HepG2 (cell line): ENCODE measurements around the gene TUBA4B.

Source experiments
- CC2D1A ChIP-seq: sonication (generic); formaldehyde crosslinking; IDR thresholded peaks from 2 replicates; pipeline ENCODE4 v1.8.1; 2023; ENCODE audit warnings: mild to moderate bottlenecking, missing genetic modification reagents
- CTCF ChIP-seq: sonication (generic); formaldehyde crosslinking; IDR thresholded peaks from 2 replicates; pipeline ENCODE4 v1.5.0; 2020; ENCODE audit warnings: mild to moderate bottlenecking, missing genetic modification reagents, moderate library complexity
- FOXK2 ChIP-seq: fragments of 450-650 bp; IDR thresholded peaks from 2 replicates; pipeline ENCODE4 v1.6.1; 2016
- YY1 ChIP-seq: IDR thresholded peaks from 2 replicates; pipeline ENCODE4 v1.6.1; 2011; ENCODE audit warnings: low read length, low read depth, moderate library complexity, mild to moderate bottlenecking; ENCODE audit not compliant: insufficient read depth, insufficient replicate concordance
- ZEB1 ChIP-seq: IDR thresholded peaks from 2 replicates; pipeline ENCODE4 v1.6.1; 2012; ENCODE audit warnings: mild to moderate bottlenecking, low read depth, inconsistent platforms; ENCODE audit not compliant: insufficient replicate concordance
- ZNF121 ChIP-seq: sonication (generic); formaldehyde crosslinking; IDR thresholded peaks from 2 replicates; pipeline ENCODE4 v1.5.0; 2020; ENCODE audit warnings: mild to moderate bottlenecking, missing genetic modification reagents
- ZNF556 ChIP-seq: sonication (generic); formaldehyde crosslinking; IDR thresholded peaks from 2 replicates; pipeline ENCODE4 v1.4.0; 2020; ENCODE audit warnings: mild to moderate bottlenecking, missing genetic modification reagents, borderline replicate concordance
- TF ChIP-seq, protein P1 (sequence below): sonication (generic); formaldehyde crosslinking; IDR thresholded peaks from 2 replicates; pipeline ENCODE4 v1.5.1; 2020; ENCODE audit warnings: missing genetic modification reagents, mild to moderate bottlenecking, borderline replicate concordance
- TF ChIP-seq, protein P2 (sequence below): sonication (generic); formaldehyde crosslinking; IDR thresholded peaks from 2 replicates; pipeline ENCODE4 v1.4.0; 2020; ENCODE audit warnings: missing genetic modification reagents

- TF ChIP-seq CTCF (CRISPR knock-in tag) (no peak), ZNF121 (CRISPR knock-in tag) (no peak), CC2D1A (CRISPR knock-in tag) (no peak), YY1 (no peak), ZNF556 (CRISPR knock-in tag) (no peak), FOXK2 (no peak), ZEB1 (no peak)
- TF ChIP-seq, protein P1, sequence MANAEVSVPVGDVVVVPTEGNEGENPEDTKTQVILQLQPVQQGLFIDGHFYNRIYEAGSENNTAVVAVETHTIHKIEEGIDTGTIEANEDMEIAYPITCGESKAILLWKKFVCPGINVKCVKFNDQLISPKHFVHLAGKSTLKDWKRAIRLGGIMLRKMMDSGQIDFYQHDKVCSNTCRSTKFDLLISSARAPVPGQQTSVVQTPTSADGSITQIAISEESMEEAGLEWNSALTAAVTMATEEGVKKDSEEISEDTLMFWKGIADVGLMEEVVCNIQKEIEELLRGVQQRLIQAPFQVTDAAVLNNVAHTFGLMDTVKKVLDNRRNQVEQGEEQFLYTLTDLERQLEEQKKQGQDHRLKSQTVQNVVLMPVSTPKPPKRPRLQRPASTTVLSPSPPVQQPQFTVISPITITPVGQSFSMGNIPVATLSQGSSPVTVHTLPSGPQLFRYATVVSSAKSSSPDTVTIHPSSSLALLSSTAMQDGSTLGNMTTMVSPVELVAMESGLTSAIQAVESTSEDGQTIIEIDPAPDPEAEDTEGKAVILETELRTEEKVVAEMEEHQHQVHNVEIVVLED: no peak
- TF ChIP-seq, protein P2, sequence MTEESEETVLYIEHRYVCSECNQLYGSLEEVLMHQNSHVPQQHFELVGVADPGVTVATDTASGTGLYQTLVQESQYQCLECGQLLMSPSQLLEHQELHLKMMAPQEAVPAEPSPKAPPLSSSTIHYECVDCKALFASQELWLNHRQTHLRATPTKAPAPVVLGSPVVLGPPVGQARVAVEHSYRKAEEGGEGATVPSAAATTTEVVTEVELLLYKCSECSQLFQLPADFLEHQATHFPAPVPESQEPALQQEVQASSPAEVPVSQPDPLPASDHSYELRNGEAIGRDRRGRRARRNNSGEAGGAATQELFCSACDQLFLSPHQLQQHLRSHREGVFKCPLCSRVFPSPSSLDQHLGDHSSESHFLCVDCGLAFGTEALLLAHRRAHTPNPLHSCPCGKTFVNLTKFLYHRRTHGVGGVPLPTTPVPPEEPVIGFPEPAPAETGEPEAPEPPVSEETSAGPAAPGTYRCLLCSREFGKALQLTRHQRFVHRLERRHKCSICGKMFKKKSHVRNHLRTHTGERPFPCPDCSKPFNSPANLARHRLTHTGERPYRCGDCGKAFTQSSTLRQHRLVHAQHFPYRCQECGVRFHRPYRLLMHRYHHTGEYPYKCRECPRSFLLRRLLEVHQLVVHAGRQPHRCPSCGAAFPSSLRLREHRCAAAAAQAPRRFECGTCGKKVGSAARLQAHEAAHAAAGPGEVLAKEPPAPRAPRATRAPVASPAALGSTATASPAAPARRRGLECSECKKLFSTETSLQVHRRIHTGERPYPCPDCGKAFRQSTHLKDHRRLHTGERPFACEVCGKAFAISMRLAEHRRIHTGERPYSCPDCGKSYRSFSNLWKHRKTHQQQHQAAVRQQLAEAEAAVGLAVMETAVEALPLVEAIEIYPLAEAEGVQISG (CRISPR knock-in tag): no peak
Measured at GRCh38 chr2:219204425-219205164, 48.4 kb upstream of the TUBA4B start.
